HepG2 (cell line): ENCODE data around the gene UBE2B. TPM values are rescaled to one million over a fixed set of nuclear protein-coding genes. Genes with fewer than 3 reads are reported as not detected.

Experiments used
- AGO2 ChIP-seq: fragments of 200-400 bp; formaldehyde crosslinking; optimal IDR thresholded peaks from 2 replicates; pipeline ENCODE3; 2017; ENCODE audit warnings: mild to moderate bottlenecking, low read depth, low read length, moderate library complexity
- DDIT3 ChIP-seq: sonication (generic); formaldehyde crosslinking; IDR thresholded peaks from 2 replicates; pipeline ENCODE4 v1.4.0; 2020; ENCODE audit warnings: mild to moderate bottlenecking, missing genetic modification reagents
- E2F2 ChIP-seq: sonication (generic); formaldehyde crosslinking; IDR thresholded peaks from 2 replicates; pipeline ENCODE4 v1.4.0; 2020; ENCODE audit warnings: missing genetic modification reagents, borderline replicate concordance
- GTF3A ChIP-seq: sonication (generic); formaldehyde crosslinking; conservative IDR thresholded peaks from 2 replicates; pipeline ENCODE4 v1.4.0; 2020; ENCODE audit warnings: mild to moderate bottlenecking, missing genetic modification reagents
- KAT2B ChIP-seq: fragments of 150-350 bp; IDR thresholded peaks from 2 replicates; pipeline ENCODE4 v1.6.1; 2014; ENCODE audit warnings: low read depth, low read length, borderline replicate concordance
- MAFF ChIP-seq: IDR thresholded peaks from 2 replicates; pipeline ENCODE4 v1.6.1; 2011; ENCODE audit warnings: low read depth, low read length, improper control_type of control experiment
- MAFK ChIP-seq, 2 experiments: IDR thresholded peaks in 1 of 2; conservative IDR thresholded peaks in 1 of 2; 2 replicates each; pipeline ENCODE4 v1.6.1; 2011; ENCODE audit warnings: improper control_type of control experiment in 2 of 2, low read length in 2 of 2
- MIER2 ChIP-seq: IDR thresholded peaks from 2 replicates; pipeline ENCODE4 v1.6.1; 2016; ENCODE audit warnings: missing biosample characterization, missing genetic modification reagents
- NCOA5 ChIP-seq: sonication (generic); formaldehyde crosslinking; IDR thresholded peaks from 2 replicates; pipeline ENCODE4 v1.4.0; 2020; ENCODE audit warnings: missing genetic modification reagents
- PBX2 ChIP-seq: IDR thresholded peaks from 2 replicates; pipeline ENCODE4 v1.6.1; 2016; ENCODE audit warnings: control low read depth
- SALL1 ChIP-seq: sonication (generic); formaldehyde crosslinking; IDR thresholded peaks from 2 replicates; pipeline ENCODE4 v1.8.0; 2022; ENCODE audit warnings: mild to moderate bottlenecking, missing genetic modification reagents
- SNRNP70 ChIP-seq: fragments of 200-400 bp; formaldehyde crosslinking; IDR thresholded peaks from 2 replicates; pipeline ENCODE4 v1.6.1; 2017; ENCODE audit warnings: mild to moderate bottlenecking, low read depth, low read length, moderate library complexity
- SOX6 ChIP-seq, 2 experiments: fragments of 450-650 bp in 1 of 2; sonication (generic) in 1 of 2; formaldehyde crosslinking in 1 of 2; IDR thresholded peaks; 2 replicates each; pipeline versions ENCODE4 v1.4.0 to v1.6.1; 2017 to 2020; ENCODE audit warnings: antibody characterized with exemption in 1 of 2, mild to moderate bottlenecking in 1 of 2, missing genetic modification reagents in 1 of 2
- XBP1 ChIP-seq: sonication (generic); formaldehyde crosslinking; IDR thresholded peaks from 2 replicates; pipeline ENCODE4 v1.5.0; 2020; ENCODE audit warnings: missing genetic modification reagents
- ZNF121 ChIP-seq: sonication (generic); formaldehyde crosslinking; IDR thresholded peaks from 2 replicates; pipeline ENCODE4 v1.5.0; 2020; ENCODE audit warnings: mild to moderate bottlenecking, missing genetic modification reagents
- ZNF124 ChIP-seq: sonication (generic); formaldehyde crosslinking; IDR thresholded peaks from 2 replicates; pipeline ENCODE4 v1.4.0; 2020; ENCODE audit warnings: missing genetic modification reagents
- ZNF367 ChIP-seq: sonication (generic); formaldehyde crosslinking; IDR thresholded peaks from 2 replicates; pipeline ENCODE4 v1.4.0; 2020; ENCODE audit warnings: missing genetic modification reagents, borderline replicate concordance
- ZNF558 ChIP-seq: sonication (generic); formaldehyde crosslinking; IDR thresholded peaks from 2 replicates; pipeline ENCODE4 v1.9.0; 2022; ENCODE audit warnings: mild to moderate bottlenecking, missing genetic modification reagents, borderline replicate concordance
- ZNF597 ChIP-seq: sonication (generic); formaldehyde crosslinking; IDR thresholded peaks from 2 replicates; pipeline ENCODE4 v1.5.0; 2020; ENCODE audit warnings: missing genetic modification reagents
- ZNF660 ChIP-seq: sonication (generic); formaldehyde crosslinking; IDR thresholded peaks from 2 replicates; pipeline ENCODE4 v1.5.1; 2020; ENCODE audit warnings: mild to moderate bottlenecking, low read depth, missing genetic modification reagents, borderline replicate concordance
- ZNF672 ChIP-seq: sonication (generic); formaldehyde crosslinking; IDR thresholded peaks from 2 replicates; pipeline ENCODE4 v1.8.1; 2022; ENCODE audit warnings: missing genetic modification reagents
- ZNF772 ChIP-seq: sonication (generic); formaldehyde crosslinking; IDR thresholded peaks from 2 replicates; pipeline ENCODE4 v1.5.0; 2020; ENCODE audit warnings: mild to moderate bottlenecking, missing genetic modification reagents
- ZNF788 ChIP-seq: sonication (generic); formaldehyde crosslinking; IDR thresholded peaks from 2 replicates; pipeline ENCODE4 v1.5.0; 2020; ENCODE audit warnings: mild to moderate bottlenecking, missing genetic modification reagents, borderline replicate concordance
- polyA plus RNA-seq, 8 experiments: library from polyadenylated mRNA; depleted of rRNA in 3 of 8; stranded (reverse) in 7 of 8; unstranded in 1 of 8; fragments of >200 nt; fragmentation: Illumina TruSeq in 4 of 8; extraction: Trizol in 4 of 8; gene quantifications; 2 replicates each; pipeline versions ENCODE4 v1.2.1 to v1.2.3, GENCODE V29; 2011 to 2016; ENCODE audit warnings: low read depth in 4 of 8, missing spikeins in 1 of 8, mixed read lengths in 1 of 8; ENCODE audit not compliant: insufficient read depth in 1 of 8
- total RNA-seq, 5 experiments: library from RNA; depleted of rRNA; stranded (reverse); fragments of >200 nt; fragmentation: Illumina TruSeq; extraction: Trizol; gene quantifications; 2 replicates each; pipeline ENCODE4 v1.2.3, GENCODE V29; 2016; ENCODE audit warnings: low read depth in 1 of 5

Gene UBE2B
- total and polyA plus RNA-seq, 2 of the 13 experiments (the other 11 are each of a cell fraction or from before 2014, with no cell fraction given) = 25.2 to 56.0 TPM

- TF ChIP-seq AGO2 (peak; percentile 74), NCOA5 (CRISPR knock-in tag) (no peak), MIER2 (CRISPR knock-in tag) (peak; percentile 61; the same call in 1 of the 2 replicates), XBP1 (CRISPR knock-in tag) (no peak), ZNF672 (CRISPR knock-in tag) (no peak), ZNF121 (CRISPR knock-in tag) (peak; percentile 48; the same call in 1 of the 2 replicates), SNRNP70 (no peak), ZNF558 (CRISPR knock-in tag) (0 out of 2 replicates have a peak, but pooled peaks have one; percentile 21), ZNF124 (CRISPR knock-in tag) (0 out of 2 replicates have a peak, but pooled peaks have one; percentile 10), ZNF788 (peak; percentile 63; the same call in 1 of the 2 replicates), E2F2 (CRISPR knock-in tag) (no peak), ZNF772 (peak; percentile 39; the same call in 1 of the 2 replicates), ZNF660 (CRISPR knock-in tag) (no peak), MAFF (0 out of 2 replicates have a peak, but pooled peaks have one; percentile 16), ZNF367 (CRISPR knock-in tag) (peak; percentile 10; the same call in 1 of the 2 replicates), GTF3A (CRISPR knock-in tag) (no peak), DDIT3 (CRISPR knock-in tag) (no peak), MAFK (conservative IDR thresholded peaks at IDR 0.05 in 1 of 2, IDR thresholded peaks at IDR 0.05 in 1 of 2; ENCODE audit: low read length in 2 of 2) (no peak), PBX2 (no peak), KAT2B (no peak), SALL1 (CRISPR knock-in tag) (peak; percentile 73; the same call in 1 of the 2 replicates), SOX6 (IDR thresholded peaks at IDR 0.05) (no peak), SOX6 (CRISPR knock-in tag; IDR thresholded peaks at IDR 0.05) (peak; percentile 44; the same call in 1 of the 2 replicates), ZNF597 (CRISPR knock-in tag) (no peak)
- TF ChIP-seq, all 625 proteins: peak for 330
Observed at GRCh38 chr5:134370871-134371833, at the start of gene UBE2B (continued).
